Nephron (organoid): ENCODE results near the gene RNF13.

ENCODE experiments used
- H3K27ac Mint-ChIP-seq, 3 experiments: 2 replicates each; pipeline ENCODE4 v1.8.0; 2020; ENCODE audit warnings: mixed read lengths in 3 of 3, mild to moderate bottlenecking in 2 of 3, moderate library complexity in 1 of 3
- H3K27me3 Mint-ChIP-seq: 2 replicates; pipeline ENCODE4 v1.8.0; 2021; ENCODE audit warnings: low read depth, mild to moderate bottlenecking, moderate library complexity, mixed read lengths
- H3K36me3 Mint-ChIP-seq: 2 replicates; pipeline ENCODE4 v1.8.0; 2020; ENCODE audit warnings: low read depth, mixed read lengths
- H3K4me1 Mint-ChIP-seq: 2 replicates; pipeline ENCODE4 v1.8.0; 2020; ENCODE audit warnings: mixed read lengths
- H3K4me3 Mint-ChIP-seq, 3 experiments: 2 replicates each; pipeline ENCODE4 v1.8.0; 2020; ENCODE audit warnings: mild to moderate bottlenecking in 3 of 3, mixed read lengths in 3 of 3, moderate library complexity in 2 of 3
- H3K9me3 Mint-ChIP-seq: 2 replicates; pipeline ENCODE4 v1.8.0; 2020; ENCODE audit warnings: mixed read lengths
- TF ChIP-seq, protein P1 (sequence below), 3 experiments: fragments of 200-600 bp; sonication (generic); IDR thresholded peaks; one replicate each; pipeline ENCODE4 v1.5.0; 2021; ENCODE audit warnings: antibody characterized with exemption in 3 of 3; ENCODE audit not compliant: unreplicated experiment in 3 of 3

The RNF13 gene

GRCh38 chr3:149969110-149969939 lies 156.3 kb downstream of the RNF13 start:
- TF ChIP-seq, protein P1, sequence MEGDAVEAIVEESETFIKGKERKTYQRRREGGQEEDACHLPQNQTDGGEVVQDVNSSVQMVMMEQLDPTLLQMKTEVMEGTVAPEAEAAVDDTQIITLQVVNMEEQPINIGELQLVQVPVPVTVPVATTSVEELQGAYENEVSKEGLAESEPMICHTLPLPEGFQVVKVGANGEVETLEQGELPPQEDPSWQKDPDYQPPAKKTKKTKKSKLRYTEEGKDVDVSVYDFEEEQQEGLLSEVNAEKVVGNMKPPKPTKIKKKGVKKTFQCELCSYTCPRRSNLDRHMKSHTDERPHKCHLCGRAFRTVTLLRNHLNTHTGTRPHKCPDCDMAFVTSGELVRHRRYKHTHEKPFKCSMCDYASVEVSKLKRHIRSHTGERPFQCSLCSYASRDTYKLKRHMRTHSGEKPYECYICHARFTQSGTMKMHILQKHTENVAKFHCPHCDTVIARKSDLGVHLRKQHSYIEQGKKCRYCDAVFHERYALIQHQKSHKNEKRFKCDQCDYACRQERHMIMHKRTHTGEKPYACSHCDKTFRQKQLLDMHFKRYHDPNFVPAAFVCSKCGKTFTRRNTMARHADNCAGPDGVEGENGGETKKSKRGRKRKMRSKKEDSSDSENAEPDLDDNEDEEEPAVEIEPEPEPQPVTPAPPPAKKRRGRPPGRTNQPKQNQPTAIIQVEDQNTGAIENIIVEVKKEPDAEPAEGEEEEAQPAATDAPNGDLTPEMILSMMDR (IDR thresholded peaks at IDR 0.05; ENCODE audit: unreplicated experiment in 3 of 3), result peak in 2 of 3 experiments; percentile 9 to 22
- Mint-ChIP-seq H3K4me3 (peak overlapping the region; percentile 91 to 93 (median 93)), H3K9me3 (no peaks in the 10 kb centered on the region), H3K36me3 (peaks cover 31% of the 10 kb centered on the region), H3K27me3 (no peaks in the 10 kb centered on the region), H3K27ac (peak overlapping the region; percentile 87 to 96 (median 96)), H3K4me1 (peaks cover 56% of the 10 kb centered on the region)

DNA sequence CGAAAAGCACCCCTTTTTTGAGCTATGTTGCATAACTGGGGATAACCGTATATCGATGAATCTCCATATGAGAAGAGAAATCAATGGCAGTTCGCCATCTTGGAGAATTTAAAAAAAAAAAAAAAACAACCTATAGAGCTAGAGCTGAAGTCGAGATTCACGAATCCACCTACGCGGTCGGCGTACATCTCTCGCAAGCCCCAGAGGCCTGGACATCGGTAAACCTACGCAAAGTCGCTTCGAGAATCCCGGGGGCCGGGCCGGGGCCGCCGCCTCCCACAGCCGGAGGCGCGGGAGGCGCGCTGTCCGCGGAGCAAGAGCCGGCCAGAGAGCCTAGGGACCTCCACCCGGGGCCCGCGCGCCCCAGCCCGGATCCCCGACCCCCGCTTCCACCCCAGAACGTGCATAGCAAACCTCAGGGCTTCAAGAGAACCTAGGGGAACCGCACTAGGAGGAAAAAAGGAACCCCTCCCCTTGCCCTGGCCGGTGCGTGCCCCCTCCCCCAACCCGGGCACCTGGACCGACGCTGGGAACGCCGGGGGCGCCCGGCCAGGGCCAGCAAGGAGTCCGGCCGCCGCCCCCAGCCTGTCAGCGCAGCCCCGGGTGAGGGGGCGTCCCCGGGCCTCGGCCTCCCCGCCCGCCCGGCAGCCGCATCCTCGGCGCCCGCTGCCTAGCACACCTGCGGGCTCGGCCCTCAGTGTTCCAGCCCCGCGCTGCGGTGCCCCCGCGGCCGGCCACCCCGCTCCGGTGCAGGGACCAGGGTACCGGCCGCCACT lies 157.1 kb downstream of the RNF13 start:
- Mint-ChIP-seq H3K9me3 (no peaks in the 10 kb centered on the region), H3K27ac (peak overlapping the region; percentile 87 to 98 (median 96)), H3K4me3 (peak overlapping the region; percentile 92 to 95 (median 93)), H3K27me3 (no peaks in the 10 kb centered on the region), H3K4me1 (peaks cover 48% of the 10 kb centered on the region), H3K36me3 (peaks cover 23% of the 10 kb centered on the region)
- TF ChIP-seq, protein P1 (IDR thresholded peaks at IDR 0.05; ENCODE audit: unreplicated experiment in 3 of 3), result no peak

DNA sequence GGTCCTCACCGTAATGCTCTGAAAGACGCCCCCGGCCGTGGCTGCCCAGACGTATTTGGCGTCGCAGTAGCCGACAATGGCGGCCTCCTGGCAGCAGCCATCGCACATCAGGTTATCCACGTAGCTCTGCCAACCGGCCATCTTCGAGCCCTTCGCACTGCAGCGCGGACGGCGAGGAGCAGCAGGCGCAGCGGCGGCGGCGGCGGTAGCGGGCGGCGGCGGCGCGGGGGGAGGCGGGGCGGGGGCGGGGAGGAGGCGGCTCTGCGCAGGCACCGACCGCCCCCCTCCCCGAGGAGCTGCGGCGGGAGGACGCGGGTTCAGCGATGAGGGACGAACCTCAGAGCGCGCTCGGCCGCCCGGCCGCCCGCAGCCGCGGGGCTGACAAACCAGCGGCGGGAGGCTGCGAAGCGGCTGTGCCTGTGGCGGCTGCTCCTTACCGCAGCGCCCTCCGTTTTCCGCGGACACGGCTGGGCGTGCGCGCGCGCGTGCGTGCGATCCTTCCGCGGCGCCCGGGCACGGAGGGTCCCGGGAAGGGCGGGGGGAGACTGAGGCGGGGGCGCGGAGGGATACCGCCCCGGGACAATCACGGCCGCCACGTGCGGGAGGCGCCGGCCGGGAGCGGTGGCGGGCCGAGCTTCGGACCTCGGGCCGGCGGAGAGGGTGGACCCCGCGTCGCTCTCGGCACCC lies 157.8 kb downstream of the RNF13 start, which contains the start of gene PFN2:
TSS of gene PFN2 (minus strand) at position 180 of the 687 bp plus-strand sequence. CDS start at position 141, 39 bp downstream.
- H3K9me3 Mint-ChIP-seq, result no peaks in the 10 kb centered on the region
- TF ChIP-seq, protein P1 (IDR thresholded peaks at IDR 0.05; ENCODE audit: unreplicated experiment in 3 of 3), result no peak
- peak within 1 kb of the TSS; percentile 94 to 99 (median 98) for H3K4me3 Mint-ChIP-seq
- H3K4me1 Mint-ChIP-seq, result peaks cover 41% of the 10 kb centered on the region
- H3K27me3 Mint-ChIP-seq, result no peaks in the 10 kb centered on the region
- H3K36me3 Mint-ChIP-seq, result peaks cover 17% of the 10 kb centered on the region
- H3K27ac Mint-ChIP-seq, result peak within 1 kb of the TSS; percentile 97 to 100 (median 99)

DNA sequence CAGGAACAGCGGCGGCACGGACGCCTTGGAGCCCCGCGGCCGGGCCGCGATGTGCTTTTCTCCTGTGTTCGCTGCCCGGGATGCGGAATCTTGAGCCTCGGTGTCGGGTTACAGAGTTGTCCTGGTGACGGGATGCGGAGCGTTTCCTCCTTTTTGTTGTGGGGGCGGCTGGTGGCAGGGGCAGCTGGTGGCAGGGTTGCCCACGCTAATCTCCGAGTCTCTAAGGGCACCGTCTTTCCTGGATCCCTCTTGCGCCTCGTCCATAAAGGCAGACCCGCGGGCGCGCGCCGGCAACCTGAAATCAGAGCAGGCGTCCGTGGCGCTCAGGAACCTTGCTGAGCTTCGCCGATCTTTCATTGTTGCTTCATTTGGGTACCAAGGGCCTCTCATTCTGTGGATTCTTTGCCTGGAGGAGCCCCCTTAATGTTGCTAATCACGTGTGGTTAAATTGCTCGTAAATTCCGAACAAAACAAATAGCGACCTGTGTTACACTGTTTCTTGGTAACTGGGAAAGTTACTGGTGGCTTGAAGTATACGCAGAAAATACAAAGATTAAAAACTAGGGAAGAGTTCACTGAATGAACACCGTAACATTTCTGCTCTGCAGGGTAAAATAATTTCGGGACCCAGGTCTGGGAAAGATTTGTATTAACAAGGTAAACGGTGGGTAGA lies 158.5 kb downstream of the RNF13 start:
- Mint-ChIP-seq H3K27ac (peak overlapping the region; percentile 97 to 100 (median 99)), H3K4me3 (peak overlapping the region; percentile 94 to 99 (median 98)), H3K27me3 (no peaks in the 10 kb centered on the region), H3K36me3 (peaks cover 10% of the 10 kb centered on the region), H3K9me3 (no peaks in the 10 kb centered on the region), H3K4me1 (peaks cover 34% of the 10 kb centered on the region)
- TF ChIP-seq, protein P1 (IDR thresholded peaks at IDR 0.05; ENCODE audit: unreplicated experiment in 3 of 3), result no peak

DNA sequence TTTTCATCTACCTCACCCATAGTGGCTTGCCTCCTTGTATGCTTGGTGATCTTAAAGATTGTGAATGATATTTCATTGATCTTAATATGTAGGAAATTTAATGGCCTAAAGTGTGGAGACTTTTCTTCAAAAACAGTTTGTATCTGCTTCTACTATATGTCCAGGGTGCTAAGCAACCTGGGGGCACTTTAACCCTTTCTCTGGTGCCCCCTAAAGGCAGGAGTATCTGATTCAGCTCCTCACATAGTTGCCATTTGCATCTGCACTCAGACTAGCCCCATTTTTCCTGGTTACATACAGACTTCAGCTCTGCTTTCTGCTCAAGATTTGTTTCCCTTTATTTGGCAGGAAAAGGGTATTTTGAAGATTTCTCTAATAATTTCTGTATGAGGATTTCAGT lies 162.9 kb downstream of the RNF13 start:
- Mint-ChIP-seq H3K9me3 (peaks cover 3% of the 10 kb centered on the region), H3K4me1 (peaks cover 25% of the 10 kb centered on the region), H3K27me3 (no peaks in the 10 kb centered on the region), H3K27ac (no peak overlapping the region), H3K36me3 (no peaks in the 10 kb centered on the region), H3K4me3 (no peak overlapping the region)
- TF ChIP-seq, protein P1 (IDR thresholded peaks at IDR 0.05; ENCODE audit: unreplicated experiment in 3 of 3), result no peak
